Measurements from ENCODE around the gene ALDH2. TPM values are rescaled to one million over a fixed set of nuclear protein-coding genes. Genes with fewer than 3 reads are reported as not detected.

ALDH2 gene
- total and polyA plus RNA-seq, 10 of the 15 experiments (the other 5 are each of a cell fraction or from before 2014, with no cell fraction given): 1.4 to 16.4 (median 8.7) TPM

GRCh38 chr12:111823891-111824290 lies 57.2 kb downstream of the ALDH2 start:
- intact Hi-C loops (cut with micrococcal nuclease; ENCODE audit: unreplicated experiment) (no loop called here), in situ Hi-C loops (cut with MboI) (no loop called here)
- ChIA-PET RAD21 (ENCODE audit: unreplicated experiment) (no interaction called here), POLR2A (no interaction called here), SMC1A (ENCODE audit: uncharacterized antibody, unreplicated experiment) (interaction anchor here (2.0 kb wide), 1 partner anchor 11 kb away, joined by 7 read pairs; no protein-coding TSS in a partner anchor), CTCF (interaction anchor here (1.1 kb wide), 1 partner anchor 564 kb away, joined by 3 read pairs; no protein-coding TSS in a partner anchor)
- BruUV-seq (replicated peaks): no TSS peak
- no peak overlapping the region for H3K4me3 ChIP-seq
- no peaks in the 10 kb centered on the region for H4K20me1 ChIP-seq (ENCODE audit: control insufficient read depth, insufficient read depth)
- no peak overlapping the region for H2AFZ ChIP-seq (ENCODE audit: control insufficient read depth, low read depth, low read length)
- DNase-seq (ENCODE audit: low read depth, low spot score): no peak
- no peaks in the 10 kb centered on the region for H3K9me3 ChIP-seq (replicated peaks; ENCODE audit: control insufficient read depth, insufficient read depth, low read length)
- peaks cover 0 to 2% of the 10 kb centered on the region in 2 experiments; a peak in 1 of 4 replicates for H3K27me3 ChIP-seq (replicated peaks in 1 of 2; ENCODE audit: control insufficient read depth in 2 of 2, insufficient read depth in 2 of 2, low read length in 1 of 2)
- H3K79me2 ChIP-seq (ENCODE audit: control insufficient read depth, insufficient read depth, low read length): no peaks in the 10 kb centered on the region
- H3K36me3 ChIP-seq (ENCODE audit: control insufficient read depth in 2 of 2, insufficient read depth in 2 of 2, low read length in 1 of 2): no peaks in the 10 kb centered on the region
- WGBS (ENCODE audit: insufficient coverage, insufficient replicate concordance, low lambda C conversion rate, missing lambda C conversion rate): 38% methylated on average over 3 of the region's 3 CpGs
- no peak for TF ChIP-seq ZNF384 (IDR thresholded peaks at IDR 0.05; ENCODE audit: borderline replicate concordance, low read depth, low read length)
- no peak for TF ChIP-seq MTA2 (IDR thresholded peaks at IDR 0.05; ENCODE audit: low read depth)
- no peak for TF ChIP-seq PML (IDR thresholded peaks at IDR 0.05; ENCODE audit: low read length)
- no peak for TF ChIP-seq ZNF207 (IDR thresholded peaks at IDR 0.05; ENCODE audit: borderline replicate concordance)
- no peak for TF ChIP-seq TCF3 (IDR thresholded peaks at IDR 0.05; ENCODE audit: borderline replicate concordance, insufficient read depth, low read depth, low read length)
- TF ChIP-seq RUNX3 (IDR thresholded peaks at IDR 0.05; ENCODE audit: low read length): no peak
- TF ChIP-seq MEF2B (IDR thresholded peaks at IDR 0.05; ENCODE audit: partially characterized antibody, poor library complexity, severe bottlenecking): no peak
- TF ChIP-seq IKZF2 (IDR thresholded peaks at IDR 0.05): no peak
- TF ChIP-seq USF1 (IDR thresholded peaks at IDR 0.05; ENCODE audit: borderline replicate concordance, extremely low read length, insufficient read depth, low read depth, low read length): no peak
- no peak for TF ChIP-seq ZNF24 (IDR thresholded peaks at IDR 0.05)
- TF ChIP-seq TAF1 (IDR thresholded peaks at IDR 0.05; ENCODE audit: borderline replicate concordance, low read depth, low read length): no peak
- no peak for TF ChIP-seq MEF2A (IDR thresholded peaks at IDR 0.05; ENCODE audit: insufficient read depth, low read depth, low read length)
- no peak for TF ChIP-seq ZNF217 (IDR thresholded peaks at IDR 0.05)
- no peak for TF ChIP-seq TBL1XR1 (IDR thresholded peaks at IDR 0.05; ENCODE audit: low read depth, low read length)
- TF ChIP-seq CBX5 (IDR thresholded peaks at IDR 0.05; ENCODE audit: low read depth): no peak
- TF ChIP-seq ZNF687 (IDR thresholded peaks at IDR 0.05): no peak
- TF ChIP-seq NR2F1 (conservative IDR thresholded peaks at IDR 0.05): no peak
- no peak for TF ChIP-seq MAX (IDR thresholded peaks at IDR 0.05; ENCODE audit: low read depth, low read length)
- no peak for TF ChIP-seq NR2C2 (IDR thresholded peaks at IDR 0.05; ENCODE audit: borderline replicate concordance, control insufficient read depth, insufficient read length, low read depth)
- FAIRE-seq: no peak
- H3K4me1 ChIP-seq (ENCODE audit: control insufficient read depth, insufficient read depth, low read length): no peaks in the 10 kb centered on the region
- no peak overlapping the region for H3K4me2 ChIP-seq (ENCODE audit: control insufficient read depth, insufficient read depth)
- ATAC-seq: no peak
- H3K27ac ChIP-seq (ENCODE audit: control insufficient read depth, insufficient read depth): no peak overlapping the region
- H3K9ac ChIP-seq (ENCODE audit: control insufficient read depth, insufficient read depth, low read length): no peak overlapping the region

All from GM12878 (cell line).